GM10266 (cell line): ENCODE measurements around the gene NOX4.

Experiments
- DNase-seq: peaks from one replicate; pipeline ENCODE4 v3.0.0; 2012; ENCODE audit errors: extremely low spot score
- CTCF ChIP-seq: IDR thresholded peaks from 2 replicates; pipeline ENCODE4 v1.5.1; 2012; ENCODE audit warnings: mild to moderate bottlenecking, low read depth; ENCODE audit not compliant: control insufficient read depth, insufficient read depth; ENCODE audit errors: missing control alignments

The NOX4 gene

GRCh38 chr11:89275966-89276365, 215.2 kb downstream of the NOX4 start:
- DNase-seq = no peak
- TF ChIP-seq CTCF = no peak
